Hematopoietic multipotent progenitor cell treated with erythropoietin and hydrocortisone succinate and interleukin-3 and kit ligand, for 6 days (in vitro differentiated cells): ENCODE measurements around the gene SGK1.
"Not testable (repeated sequence)": the region's sequence is repeated elsewhere in the genome, so short reads cannot be mapped to it uniquely, and the experiment has no call there.

Source experiments
- DNase-seq: peaks from one replicate; pipeline ENCODE4 v3.0.0-alpha.2; 2015

SGK1 gene

DNA sequence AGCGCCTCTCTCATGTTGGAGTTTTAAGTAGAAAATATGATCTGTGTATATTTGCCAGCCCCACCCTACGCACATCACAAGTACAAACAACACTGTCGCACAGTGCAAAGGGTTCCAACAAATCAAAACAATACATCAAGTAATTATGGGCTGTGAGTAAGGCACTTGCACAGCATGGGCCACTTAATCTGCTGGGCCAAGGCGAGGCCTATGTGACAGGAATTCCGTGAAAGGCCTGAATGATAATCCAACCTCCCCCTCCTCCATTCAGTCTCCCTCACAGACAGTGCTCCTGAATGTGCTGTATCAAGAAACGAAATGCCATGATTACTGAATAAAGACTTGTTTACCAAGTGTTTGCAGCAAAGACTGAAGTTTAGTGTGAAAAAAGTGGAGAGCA, 135.4 kb downstream of the SGK1 start:
- no peak for DNase-seq

DNA sequence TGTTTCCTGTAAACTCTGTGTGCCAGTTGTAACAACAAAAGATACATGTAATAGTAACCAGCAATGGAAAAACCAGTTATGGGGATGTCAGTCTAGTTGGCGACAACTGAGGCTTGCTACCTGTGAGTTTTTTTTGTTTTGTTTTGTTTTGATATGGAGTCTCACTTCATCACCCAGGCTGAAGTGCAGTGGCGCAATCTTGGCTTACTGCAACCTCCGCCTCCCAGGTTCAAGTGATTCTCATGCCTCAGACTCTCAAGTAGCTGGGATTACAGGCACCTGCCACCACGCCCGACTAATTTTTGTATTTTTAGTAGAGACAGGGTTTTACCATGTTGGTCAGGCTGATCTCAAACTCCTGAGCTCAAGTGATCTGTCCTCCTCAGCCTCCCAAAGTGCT, 136.2 kb downstream of the SGK1 start:
- DNase-seq, result not testable (repeated sequence)

- DNase-seq, result not testable (repeated sequence)
Observed at GRCh38 chr6:134181251-134181650, 136.7 kb downstream of the SGK1 start.

DNA sequence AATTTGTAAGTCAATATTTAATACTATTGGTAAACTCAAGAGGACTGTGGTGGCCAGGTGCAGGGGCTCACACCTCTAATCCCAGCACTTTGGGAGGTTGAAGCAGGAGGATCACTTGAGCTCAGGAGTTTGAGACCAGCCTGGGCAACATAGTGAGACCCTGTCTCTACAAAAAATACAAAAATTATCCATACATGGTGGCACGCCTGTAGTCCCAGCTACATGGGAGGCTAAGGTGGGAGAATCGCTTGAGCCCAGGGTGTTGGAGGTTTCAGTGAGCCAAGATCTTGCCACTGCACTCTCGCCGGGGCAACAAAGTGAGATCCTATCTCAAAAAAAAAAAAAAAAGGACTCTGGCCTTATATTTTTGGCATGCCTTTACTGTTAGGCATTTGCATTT, 137.4 kb downstream of the SGK1 start:
- not testable (repeated sequence) for DNase-seq

- peak; percentile 89 for DNase-seq
Observed at GRCh38 chr6:134178161-134179044, 139.5 kb downstream of the SGK1 start.

DNA sequence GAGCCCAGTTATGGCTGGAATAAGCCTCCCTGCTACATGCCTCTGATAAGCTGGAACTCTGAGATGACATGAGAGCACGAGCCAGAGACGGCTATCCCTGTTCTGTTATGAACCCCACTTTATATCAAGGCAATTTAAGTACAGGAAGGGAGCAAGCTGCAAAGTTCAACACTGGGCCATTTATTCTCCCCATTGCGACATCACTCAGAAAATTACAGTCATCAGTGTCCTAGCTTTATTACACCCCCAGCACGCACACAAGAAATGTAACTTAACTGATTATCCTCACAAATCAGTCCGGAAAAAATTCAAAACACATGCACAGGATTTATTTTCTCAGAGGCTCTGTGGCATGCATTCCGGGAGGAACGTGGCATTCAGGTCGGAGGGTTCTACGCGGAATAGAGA, 140.2 kb downstream of the SGK1 start:
- DNase-seq, result peak; percentile 23

- DNase-seq, result no peak
Observed at GRCh38 chr6:134177236-134177635, 140.7 kb downstream of the SGK1 start.

DNA sequence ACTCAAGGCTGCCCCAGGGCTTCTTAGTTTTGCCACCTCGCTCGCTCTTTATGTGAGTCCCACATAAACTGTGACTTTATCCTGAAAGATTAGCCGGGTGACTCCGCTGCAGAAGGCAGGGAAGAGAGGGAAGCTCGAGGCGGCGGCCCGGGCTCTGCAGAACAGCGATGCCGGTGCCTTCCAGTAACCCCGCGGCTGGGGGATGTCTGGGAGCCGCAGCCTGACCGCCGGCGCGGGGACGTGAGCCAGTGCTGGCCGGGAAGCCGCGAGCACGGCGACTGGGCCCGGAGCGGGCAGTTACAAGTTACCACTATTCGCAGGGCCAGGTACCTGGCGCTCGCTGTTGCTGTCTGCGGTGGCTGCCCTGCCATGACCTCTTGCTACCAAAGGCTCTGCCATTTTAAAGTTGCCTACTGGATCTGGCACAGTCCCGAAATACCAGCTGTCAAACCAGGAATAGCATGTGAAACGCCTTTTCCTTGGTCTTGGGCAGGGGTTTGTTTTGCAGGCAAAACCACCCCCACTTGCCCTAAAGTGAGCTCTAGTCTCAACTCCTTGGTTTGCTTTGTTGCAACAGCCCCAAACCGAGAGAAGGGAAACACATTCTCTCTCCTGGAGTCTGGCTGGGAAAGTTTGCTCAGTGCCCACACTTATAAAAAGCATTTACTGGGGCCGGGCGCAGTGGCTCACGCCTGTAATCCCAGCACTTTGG, 141.5 kb downstream of the SGK1 start:
- DNase-seq, result no peak

DNA sequence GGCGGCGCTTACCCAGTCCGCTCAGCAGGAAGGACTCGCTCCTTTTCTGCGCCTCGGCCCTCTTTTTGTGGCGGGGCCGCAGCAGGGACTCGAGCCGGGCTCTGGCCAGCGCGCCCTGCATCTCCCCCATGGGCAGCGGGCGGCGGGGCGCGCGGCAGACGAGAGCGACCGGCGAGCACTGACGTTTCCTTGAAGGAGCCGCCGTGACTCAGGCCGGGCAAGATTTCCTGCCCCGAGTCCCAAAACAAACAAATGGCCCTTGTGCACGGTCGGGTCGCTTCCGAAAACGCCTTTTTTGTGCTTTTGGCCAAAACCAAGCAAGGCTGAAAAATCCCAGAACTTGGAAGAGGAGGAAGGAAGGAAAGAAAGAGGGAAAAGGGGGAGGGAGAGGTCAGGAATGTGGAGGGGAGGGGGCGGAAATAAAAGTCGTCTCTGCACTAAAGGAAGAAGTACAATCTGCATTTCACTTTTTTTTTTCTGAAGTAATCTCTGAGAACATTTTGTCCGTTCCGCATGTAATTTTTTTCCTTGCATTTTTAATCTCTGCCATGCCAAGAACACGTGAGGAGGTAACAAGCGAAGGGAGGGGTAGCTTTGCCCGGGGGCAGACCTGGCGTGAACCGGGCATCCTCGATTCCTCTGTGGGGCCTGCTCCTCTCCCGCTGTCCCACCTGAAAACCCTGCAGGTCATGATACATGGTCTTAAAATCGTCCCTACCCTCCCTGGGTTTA, 142.2 kb downstream of the SGK1 start:
- DNase-seq, result peak; percentile 46

- DNase-seq, result peak; percentile 94
Observed at GRCh38 chr6:134174672-134175531, 143.0 kb downstream of the SGK1 start.

- DNase-seq, result peak; percentile 94
Observed at GRCh38 chr6:134173936-134174671, 143.8 kb downstream of the SGK1 start.

GRCh38 chr6:134173366-134173725, 144.6 kb downstream of the SGK1 start:
- DNase-seq, result no peak

DNA sequence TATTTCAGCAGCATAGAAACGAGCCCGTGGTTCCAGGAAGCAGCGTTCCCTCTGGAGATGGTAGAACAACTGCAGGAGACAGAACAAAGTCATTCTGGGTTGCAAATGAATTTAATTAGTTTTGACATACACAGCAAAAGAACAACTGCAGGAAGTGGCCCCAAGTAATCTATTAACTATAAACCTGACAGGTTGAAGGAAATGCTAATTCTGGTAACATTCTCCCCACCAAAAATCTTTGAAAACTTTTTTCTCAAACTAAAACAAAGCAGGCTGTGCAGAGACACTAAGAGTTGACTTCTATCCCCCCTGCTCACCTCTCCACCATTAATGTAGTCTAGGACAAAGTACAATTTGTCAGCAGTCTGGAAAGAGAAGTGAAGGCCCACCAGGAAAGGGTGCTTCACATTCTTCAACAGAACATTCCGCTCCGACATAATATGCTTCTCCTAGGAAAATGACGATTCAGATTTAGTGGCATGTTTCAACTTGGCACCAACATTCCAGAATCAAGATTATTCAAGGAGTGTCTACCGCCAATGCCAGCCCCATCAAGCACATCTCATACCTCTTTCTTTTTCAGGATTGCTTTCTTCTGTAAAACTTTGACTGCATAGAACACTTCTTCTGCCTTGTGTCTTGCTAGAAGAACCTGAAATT, 145.1 kb downstream of the SGK1 start:
- DNase-seq, result no peak

DNA sequence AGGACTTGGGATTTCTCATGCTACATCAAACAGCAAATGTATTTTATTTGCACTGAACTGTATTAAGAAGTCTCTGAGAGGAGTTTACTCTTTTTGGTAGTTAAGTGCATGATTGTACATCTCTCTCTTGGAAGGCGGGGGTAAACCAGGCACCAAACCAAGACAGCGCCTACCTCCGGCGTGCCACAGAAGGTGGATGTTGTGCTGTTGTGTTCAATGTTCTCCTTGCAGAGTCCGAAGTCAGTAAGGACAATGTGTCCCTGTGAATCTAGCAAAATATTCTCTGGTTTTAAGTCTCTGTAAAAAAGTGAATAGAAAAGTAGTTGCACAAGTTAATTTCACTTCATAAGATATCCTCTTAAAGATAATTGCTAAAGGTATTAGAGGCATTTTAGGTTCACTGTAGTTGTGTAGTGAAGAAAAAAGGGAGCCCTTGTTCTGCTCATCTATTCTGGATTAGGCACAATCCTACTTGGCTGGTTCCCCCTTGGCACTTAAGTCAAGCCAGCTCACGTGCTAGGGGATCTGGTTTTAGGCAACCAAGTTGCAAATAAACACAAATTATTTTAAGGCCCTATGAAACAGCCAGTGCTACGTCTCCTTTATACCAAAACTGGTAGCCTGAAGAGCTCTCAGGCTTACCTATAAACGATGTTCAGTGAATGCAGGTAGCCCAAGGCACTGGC, 145.7 kb downstream of the SGK1 start:
- no peak for DNase-seq

GRCh38 chr6:134171517-134171916, 146.4 kb downstream of the SGK1 start:
- no peak for DNase-seq

GRCh38 chr6:134170844-134171243, 147.1 kb downstream of the SGK1 start:
- no peak for DNase-seq

GRCh38 chr6:134169871-134170486, 147.9 kb downstream of the SGK1 start:
- no peak for DNase-seq

GRCh38 chr6:134168590-134169208, 149.2 kb downstream of the SGK1 start:
- no peak for DNase-seq

DNA sequence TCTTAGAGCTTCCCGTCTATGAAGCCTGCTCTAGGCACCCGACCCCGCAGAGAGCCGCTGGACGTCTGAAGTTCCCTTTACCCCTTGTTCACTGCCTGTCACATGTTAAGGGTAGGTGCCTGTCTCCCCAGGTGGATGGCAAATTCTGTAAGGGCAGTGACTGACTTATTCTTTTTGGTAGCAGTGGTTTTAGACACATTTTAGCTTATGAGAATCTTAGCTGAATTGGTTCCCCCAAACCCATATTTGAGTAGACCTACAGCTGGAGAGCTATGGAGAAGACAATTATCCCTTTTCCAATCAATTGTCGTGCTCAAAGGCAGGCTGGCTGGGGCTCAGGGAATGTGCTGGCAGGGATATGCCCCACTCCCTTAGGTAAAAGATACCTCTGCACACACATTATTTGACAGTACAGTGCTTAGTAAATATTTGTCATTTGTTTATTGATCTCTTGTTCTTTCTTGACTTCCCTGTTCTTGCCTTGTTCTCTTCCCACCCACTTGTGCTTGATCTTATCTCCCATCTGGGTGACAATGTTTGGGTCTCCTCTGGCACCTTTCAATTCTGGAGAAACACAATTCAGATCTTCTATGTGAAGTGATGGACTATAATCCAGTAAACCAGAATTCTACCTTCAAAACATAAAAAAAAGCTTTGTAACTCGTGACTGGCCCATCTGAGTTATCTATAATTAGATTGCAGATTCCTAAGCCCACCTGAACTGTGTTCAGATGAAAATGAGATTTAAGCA, 151.2 kb downstream of the SGK1 start:
- DNase-seq, result no peak
